HFFc6 (cell line): ENCODE results near the gene TMEM87A. TPM values are rescaled to one million over a fixed set of nuclear protein-coding genes. Genes with fewer than 3 reads are reported as not detected.
"Not testable (repeated sequence)": the region's sequence is repeated elsewhere in the genome, so short reads cannot be mapped to it uniquely, and the experiment has no call there.

ENCODE experiments used
- DNase-seq: peaks from one replicate; pipeline ENCODE4 v3.0.0-alpha.2; 2018
- H3K27ac Mint-ChIP-seq: 2 replicates; pipeline ENCODE4 v1.8.0; 2020; ENCODE audit warnings: mild to moderate bottlenecking, mixed read lengths
- H3K27me3 Mint-ChIP-seq: 2 replicates; pipeline ENCODE4 v1.8.0; 2021; ENCODE audit warnings: mild to moderate bottlenecking, moderate library complexity, mixed read lengths; ENCODE audit not compliant: insufficient read depth
- H3K36me3 Mint-ChIP-seq: 2 replicates; pipeline ENCODE4 v1.8.0; 2021; ENCODE audit warnings: low read depth, mixed read lengths
- H3K4me1 Mint-ChIP-seq: 2 replicates; pipeline ENCODE4 v1.8.0; 2020; ENCODE audit warnings: low read depth, mixed read lengths
- H3K4me3 Mint-ChIP-seq: 2 replicates; pipeline ENCODE4 v1.8.0; 2020; ENCODE audit warnings: mild to moderate bottlenecking, moderate library complexity, mixed read lengths
- H3K9me3 Mint-ChIP-seq: 2 replicates; pipeline ENCODE4 v1.8.0; 2020; ENCODE audit warnings: mild to moderate bottlenecking, mixed read lengths
- total RNA-seq, 6 experiments: library from RNA; stranded (reverse); fragmentation: NEBNext Ultra II Directional; extraction: Animal tissue kit (Norgen Biotek cat#: 25700); gene quantifications; 2 replicates in 1 of 6; 3 replicates in 5 of 6; pipeline ENCODE4 v1.2.3, GENCODE V29; 2021
- TF ChIP-seq, protein P1 (sequence below): fragments of 200-600 bp; sonication (generic); IDR thresholded peaks from 2 replicates; pipeline ENCODE4 v1.5.0; 2021; ENCODE audit warnings: antibody characterized with exemption, mild to moderate bottlenecking

Gene TMEM87A
- total RNA-seq, 6 experiments from 2014 or later = 37.7 to 43.5 (median 40.1) TPM

- DNase-seq = peak; percentile 2
- H3K36me3 Mint-ChIP-seq = peaks cover 50% of the 10 kb centered on the region
- no peaks in the 10 kb centered on the region for H3K9me3 Mint-ChIP-seq
These were observed 33.6 kb downstream of the TMEM87A start for GRCh38 chr15:42239528-42240182.

DNA sequence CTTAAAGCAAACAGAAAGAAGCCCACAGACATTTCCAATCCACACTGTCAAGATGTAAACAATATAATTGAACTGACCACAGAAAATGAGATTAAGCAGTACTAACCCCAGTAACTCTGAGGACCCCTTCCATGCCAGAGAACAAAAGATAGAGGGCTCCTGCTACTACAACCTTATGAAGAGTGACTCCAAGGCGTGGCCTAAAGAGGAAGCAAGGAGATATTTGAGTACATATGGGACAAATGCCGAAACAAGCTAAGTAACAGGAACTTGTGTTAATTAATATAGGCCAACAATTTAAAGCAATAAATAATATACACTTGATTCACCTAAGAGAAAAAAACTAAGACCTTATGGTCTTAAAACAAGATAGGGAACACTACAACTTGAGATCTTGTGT lies 40.1 kb downstream of the TMEM87A start:
- no peaks in the 10 kb centered on the region; the same call in 1 of the 2 replicates for H3K27me3 Mint-ChIP-seq
- no peak for DNase-seq
- no peak overlapping the region for H3K27ac Mint-ChIP-seq
- TF ChIP-seq, protein P1, sequence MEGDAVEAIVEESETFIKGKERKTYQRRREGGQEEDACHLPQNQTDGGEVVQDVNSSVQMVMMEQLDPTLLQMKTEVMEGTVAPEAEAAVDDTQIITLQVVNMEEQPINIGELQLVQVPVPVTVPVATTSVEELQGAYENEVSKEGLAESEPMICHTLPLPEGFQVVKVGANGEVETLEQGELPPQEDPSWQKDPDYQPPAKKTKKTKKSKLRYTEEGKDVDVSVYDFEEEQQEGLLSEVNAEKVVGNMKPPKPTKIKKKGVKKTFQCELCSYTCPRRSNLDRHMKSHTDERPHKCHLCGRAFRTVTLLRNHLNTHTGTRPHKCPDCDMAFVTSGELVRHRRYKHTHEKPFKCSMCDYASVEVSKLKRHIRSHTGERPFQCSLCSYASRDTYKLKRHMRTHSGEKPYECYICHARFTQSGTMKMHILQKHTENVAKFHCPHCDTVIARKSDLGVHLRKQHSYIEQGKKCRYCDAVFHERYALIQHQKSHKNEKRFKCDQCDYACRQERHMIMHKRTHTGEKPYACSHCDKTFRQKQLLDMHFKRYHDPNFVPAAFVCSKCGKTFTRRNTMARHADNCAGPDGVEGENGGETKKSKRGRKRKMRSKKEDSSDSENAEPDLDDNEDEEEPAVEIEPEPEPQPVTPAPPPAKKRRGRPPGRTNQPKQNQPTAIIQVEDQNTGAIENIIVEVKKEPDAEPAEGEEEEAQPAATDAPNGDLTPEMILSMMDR = no peak
- H3K36me3 Mint-ChIP-seq = peaks cover 40% of the 10 kb centered on the region
- H3K4me3 Mint-ChIP-seq = no peak overlapping the region
- no peaks in the 10 kb centered on the region for H3K9me3 Mint-ChIP-seq
- H3K4me1 Mint-ChIP-seq = no peaks in the 10 kb centered on the region; the same call in 1 of the 2 replicates

More at GRCh38 chr15:42239528-42240182, 33.6 kb downstream of the TMEM87A start:
- no peaks in the 10 kb centered on the region for H3K27me3 Mint-ChIP-seq
- H3K4me3 Mint-ChIP-seq = peak overlapping the region; percentile 37; the same call in 1 of the 2 replicates
- TF ChIP-seq, protein P1 = no peak
- peak overlapping the region; percentile 3; the same call in 1 of the 2 replicates for H3K27ac Mint-ChIP-seq
- peaks cover 27% of the 10 kb centered on the region for H3K4me1 Mint-ChIP-seq

DNA sequence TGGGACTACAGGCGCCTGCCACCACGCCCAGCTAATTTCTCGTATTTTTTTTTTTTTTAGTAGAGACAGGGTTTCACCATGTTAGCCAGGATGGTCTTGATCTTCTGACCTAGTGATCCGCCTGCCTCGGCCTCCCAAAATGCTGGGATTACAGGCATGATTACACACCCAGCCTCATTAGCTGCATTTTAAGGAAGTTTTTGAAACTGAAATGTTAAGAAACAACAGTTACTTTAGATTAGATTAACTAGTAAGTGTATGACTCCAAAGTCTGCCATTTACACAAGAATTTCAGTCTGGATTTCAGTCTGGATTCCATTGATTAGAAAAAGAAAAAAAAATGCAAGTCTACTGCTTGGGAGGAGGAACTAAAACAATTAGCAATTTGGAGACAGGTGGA lies 40.6 kb downstream of the TMEM87A start:
- peaks cover 35% of the 10 kb centered on the region for H3K36me3 Mint-ChIP-seq
- no peak overlapping the region for H3K27ac Mint-ChIP-seq
- TF ChIP-seq, protein P1 = no peak

GRCh38 chr15:42231088-42231487 lies 42.1 kb downstream of the TMEM87A start:
- H3K4me3 Mint-ChIP-seq = no peak overlapping the region
- H3K27ac Mint-ChIP-seq = no peak overlapping the region; the same call in 1 of the 2 replicates
- TF ChIP-seq, protein P1 = no peak
- H3K27me3 Mint-ChIP-seq = no peaks in the 10 kb centered on the region; the same call in 1 of the 2 replicates
- no peaks in the 10 kb centered on the region for H3K9me3 Mint-ChIP-seq
- DNase-seq = no peak
- H3K4me1 Mint-ChIP-seq = no peaks in the 10 kb centered on the region; the same call in 1 of the 2 replicates
- H3K36me3 Mint-ChIP-seq = peaks cover 26% of the 10 kb centered on the region

More for the DNA sequence above, 40.6 kb downstream of the TMEM87A start:
- H3K9me3 Mint-ChIP-seq = no peaks in the 10 kb centered on the region
- no peaks in the 10 kb centered on the region; the same call in 1 of the 2 replicates for H3K27me3 Mint-ChIP-seq
- no peak for DNase-seq
- H3K4me3 Mint-ChIP-seq = no peak overlapping the region
- no peaks in the 10 kb centered on the region; the same call in 1 of the 2 replicates for H3K4me1 Mint-ChIP-seq

DNA sequence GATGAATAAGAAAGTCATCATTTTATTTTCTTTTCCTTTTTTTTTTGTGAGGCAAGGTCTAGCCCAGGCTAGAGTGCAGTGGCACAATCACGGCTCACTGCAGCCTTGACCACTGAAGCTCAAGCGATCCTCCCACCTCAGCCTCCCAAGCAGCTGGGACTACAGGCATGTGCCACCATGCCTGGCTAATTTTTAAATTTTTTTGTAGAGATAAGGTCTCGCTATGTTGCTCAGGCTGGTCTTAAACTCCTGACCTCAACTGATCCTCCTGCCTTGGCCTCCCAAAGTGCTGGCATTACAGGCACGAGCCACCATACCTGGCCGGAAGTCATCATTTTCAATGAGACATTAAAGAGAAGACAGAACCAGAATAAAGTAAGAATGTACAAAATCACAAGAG lies 44.3 kb downstream of the TMEM87A start:
- DNase-seq, H3K4me3 Mint-ChIP-seq, H3K4me1 Mint-ChIP-seq, H3K9me3 Mint-ChIP-seq, H3K27me3 Mint-ChIP-seq: not testable (repeated sequence)
- Mint-ChIP-seq H3K36me3 (peaks cover 29% of the 10 kb centered on the region), H3K27ac (0 out of 2 replicates have a peak overlapping the region, but pooled peaks have one; percentile 0)

GRCh38 chr15:42228036-42228435 lies 45.2 kb downstream of the TMEM87A start:
- Mint-ChIP-seq H3K36me3 (peaks cover 29% of the 10 kb centered on the region), H3K4me1 (no peaks in the 10 kb centered on the region; the same call in 1 of the 2 replicates)

More at GRCh38 chr15:42228036-42228435, 45.2 kb downstream of the TMEM87A start:
- no peaks in the 10 kb centered on the region for H3K9me3 Mint-ChIP-seq
- no peak overlapping the region for H3K4me3 Mint-ChIP-seq
- H3K27ac Mint-ChIP-seq = no peak overlapping the region
- TF ChIP-seq, protein P1 = no peak
- DNase-seq = no peak
- no peaks in the 10 kb centered on the region for H3K27me3 Mint-ChIP-seq
